ENCODE results near the gene CRIP1. TPM values are rescaled to one million over a fixed set of nuclear protein-coding genes. Genes with fewer than 3 reads are reported as not detected.

The CRIP1 gene
- total RNA-seq, 3 donors from 2014 or later: 24.1 to 32.8 (median 32.8) TPM

DNA sequence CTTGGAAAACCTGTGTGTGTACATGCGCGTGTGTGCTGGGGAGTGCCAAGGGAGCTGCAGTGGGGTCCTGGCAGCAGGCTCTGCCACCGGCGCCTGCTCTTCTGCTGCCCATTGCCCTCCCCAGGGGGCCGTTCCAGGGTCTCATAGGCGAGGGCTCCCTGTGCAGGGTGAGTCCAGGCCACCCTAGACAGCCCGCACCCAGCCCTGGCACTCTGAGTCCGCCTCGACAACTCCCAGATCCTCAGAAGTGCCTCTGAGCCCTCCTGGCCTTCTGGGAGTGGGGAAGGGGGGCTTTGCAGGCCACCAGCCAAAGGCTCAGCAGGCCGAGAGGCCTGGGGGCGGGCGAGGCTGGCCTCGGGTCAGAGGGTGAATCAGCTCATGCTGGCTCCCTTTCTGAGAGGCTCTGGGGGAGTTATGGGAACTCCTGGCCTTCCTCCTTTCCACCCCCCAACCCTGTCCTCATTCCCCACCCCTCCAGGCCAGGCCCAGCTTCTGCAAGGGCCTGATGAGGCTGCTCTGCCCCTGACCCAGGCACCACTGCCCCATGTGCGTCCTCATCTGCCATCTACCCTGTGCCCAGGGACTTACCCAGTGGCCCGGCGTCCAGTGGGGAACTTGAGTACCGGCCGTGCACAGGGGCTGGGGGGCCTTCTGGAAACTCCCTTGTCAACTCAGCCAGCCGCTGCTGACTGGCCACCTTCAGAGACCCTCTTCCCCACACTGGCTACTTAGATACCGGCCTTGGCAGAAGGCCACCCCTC is 2.3 kb downstream of the CRIP1 start:
- Histone ChIP-seq H3K27ac (peak overlapping the region; percentile 99 to 100), H3K36me3 (no peaks in the 10 kb centered on the region), H3K4me3 (peak overlapping the region; percentile 77 to 82 (median 79)), H3K9me3 (no peaks in the 10 kb centered on the region), H3K27me3 (no peaks in the 10 kb centered on the region), H3K4me1 (peaks cover 10 to 21% of the 10 kb centered on the region in 2 donors)
- intact Hi-C loops (cut with DNase I; ENCODE audit: low total_unique reads): no loop called here
- DNase-seq (ENCODE audit: low spot score in 2 of 2): no peak
- TF ChIP-seq POLR2AphosphoS5 (IDR thresholded peaks at IDR 0.05) (no peak), POLR2A (IDR thresholded peaks at IDR 0.05) (no peak)
- TF ChIP-seq, protein P1, sequence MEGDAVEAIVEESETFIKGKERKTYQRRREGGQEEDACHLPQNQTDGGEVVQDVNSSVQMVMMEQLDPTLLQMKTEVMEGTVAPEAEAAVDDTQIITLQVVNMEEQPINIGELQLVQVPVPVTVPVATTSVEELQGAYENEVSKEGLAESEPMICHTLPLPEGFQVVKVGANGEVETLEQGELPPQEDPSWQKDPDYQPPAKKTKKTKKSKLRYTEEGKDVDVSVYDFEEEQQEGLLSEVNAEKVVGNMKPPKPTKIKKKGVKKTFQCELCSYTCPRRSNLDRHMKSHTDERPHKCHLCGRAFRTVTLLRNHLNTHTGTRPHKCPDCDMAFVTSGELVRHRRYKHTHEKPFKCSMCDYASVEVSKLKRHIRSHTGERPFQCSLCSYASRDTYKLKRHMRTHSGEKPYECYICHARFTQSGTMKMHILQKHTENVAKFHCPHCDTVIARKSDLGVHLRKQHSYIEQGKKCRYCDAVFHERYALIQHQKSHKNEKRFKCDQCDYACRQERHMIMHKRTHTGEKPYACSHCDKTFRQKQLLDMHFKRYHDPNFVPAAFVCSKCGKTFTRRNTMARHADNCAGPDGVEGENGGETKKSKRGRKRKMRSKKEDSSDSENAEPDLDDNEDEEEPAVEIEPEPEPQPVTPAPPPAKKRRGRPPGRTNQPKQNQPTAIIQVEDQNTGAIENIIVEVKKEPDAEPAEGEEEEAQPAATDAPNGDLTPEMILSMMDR (IDR thresholded peaks at IDR 0.05): no peak

DNA sequence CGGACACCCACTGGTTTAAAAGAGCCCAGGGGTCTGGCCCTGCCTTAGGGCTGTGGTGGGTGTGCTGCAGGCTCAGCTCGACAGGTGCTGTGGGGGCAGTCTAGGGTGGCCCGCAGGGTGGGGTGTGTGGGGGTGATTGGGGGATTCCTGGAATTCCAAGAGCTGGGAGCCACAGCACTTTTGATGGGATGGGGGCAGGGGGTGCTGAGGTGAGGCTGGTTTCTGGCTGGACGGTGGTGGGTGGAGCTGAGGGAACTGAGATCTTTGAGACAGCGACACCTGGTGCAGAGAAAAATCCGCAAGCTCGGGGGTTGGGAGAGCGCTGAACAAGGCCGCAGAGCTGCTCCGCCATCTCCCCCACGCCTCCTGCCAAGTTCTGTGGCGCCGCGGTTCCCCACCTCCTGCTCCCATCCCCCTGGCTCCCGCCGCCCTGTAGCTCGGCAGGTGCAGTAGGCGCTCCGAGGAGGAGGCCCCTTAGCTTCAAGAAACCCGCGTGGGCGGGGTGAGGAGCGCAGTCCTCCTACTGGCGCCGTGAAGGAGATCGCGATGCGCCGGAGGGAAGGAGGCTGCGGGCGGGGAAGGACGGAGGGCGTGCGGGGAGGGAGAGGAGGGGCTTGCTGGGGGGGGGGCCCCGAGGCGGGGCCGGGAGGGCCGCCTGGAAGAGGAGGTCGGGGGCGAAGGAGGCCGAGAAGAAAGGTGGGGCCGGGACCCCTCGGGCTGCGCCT is 3.0 kb downstream of the CRIP1 start:
- Histone ChIP-seq H3K27me3 (no peaks in the 10 kb centered on the region), H3K9me3 (no peaks in the 10 kb centered on the region), H3K36me3 (no peaks in the 10 kb centered on the region), H3K4me1 (peaks cover 2 to 18% of the 10 kb centered on the region in 2 donors), H3K4me3 (peak overlapping the region; percentile 77 to 82 (median 79)), H3K27ac (peak overlapping the region; percentile 99 to 100)
- intact Hi-C loops (cut with DNase I; ENCODE audit: low total_unique reads): no loop called here
- DNase-seq (ENCODE audit: low spot score in 2 of 2): peak; percentile 89 to 92
- TF ChIP-seq, protein P1 (IDR thresholded peaks at IDR 0.05): peak; percentile 16 to 87 (median 66)
- TF ChIP-seq POLR2AphosphoS5 (IDR thresholded peaks at IDR 0.05) (peak; percentile 21 to 61 (median 50)), POLR2A (IDR thresholded peaks at IDR 0.05) (no peak)

DNA sequence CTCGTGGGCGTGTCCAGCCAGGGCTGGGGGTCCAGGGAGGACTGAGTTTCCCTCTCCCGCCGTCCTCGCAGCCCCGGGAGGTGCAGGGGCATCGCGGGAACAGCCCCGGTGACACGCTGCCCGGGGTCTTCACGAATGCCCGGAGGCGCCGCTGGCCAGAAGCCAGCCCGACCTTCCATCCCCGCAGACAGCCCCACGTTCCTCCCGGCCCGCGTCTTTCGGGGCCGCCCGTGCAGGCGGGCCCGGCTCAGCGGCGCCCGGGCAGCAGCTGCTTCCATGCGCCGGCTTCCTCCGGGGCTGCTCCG is 3.5 kb downstream of the CRIP1 start:
- Histone ChIP-seq H3K36me3 (no peaks in the 10 kb centered on the region), H3K4me1 (peaks cover 0 to 18% of the 10 kb centered on the region in 2 donors), H3K9me3 (no peaks in the 10 kb centered on the region), H3K4me3 (peak overlapping the region; percentile 77 to 82 (median 79)), H3K27me3 (no peaks in the 10 kb centered on the region), H3K27ac (peak overlapping the region; percentile 99 to 100)
- intact Hi-C loops (cut with DNase I; ENCODE audit: low total_unique reads): no loop called here
- TF ChIP-seq POLR2A (IDR thresholded peaks at IDR 0.05) (no peak), POLR2AphosphoS5 (IDR thresholded peaks at IDR 0.05) (no peak)
- TF ChIP-seq, protein P1 (IDR thresholded peaks at IDR 0.05): no peak
- peak in 1 of 2 donors; percentile 47 for DNase-seq (ENCODE audit: low spot score in 2 of 2)

DNA sequence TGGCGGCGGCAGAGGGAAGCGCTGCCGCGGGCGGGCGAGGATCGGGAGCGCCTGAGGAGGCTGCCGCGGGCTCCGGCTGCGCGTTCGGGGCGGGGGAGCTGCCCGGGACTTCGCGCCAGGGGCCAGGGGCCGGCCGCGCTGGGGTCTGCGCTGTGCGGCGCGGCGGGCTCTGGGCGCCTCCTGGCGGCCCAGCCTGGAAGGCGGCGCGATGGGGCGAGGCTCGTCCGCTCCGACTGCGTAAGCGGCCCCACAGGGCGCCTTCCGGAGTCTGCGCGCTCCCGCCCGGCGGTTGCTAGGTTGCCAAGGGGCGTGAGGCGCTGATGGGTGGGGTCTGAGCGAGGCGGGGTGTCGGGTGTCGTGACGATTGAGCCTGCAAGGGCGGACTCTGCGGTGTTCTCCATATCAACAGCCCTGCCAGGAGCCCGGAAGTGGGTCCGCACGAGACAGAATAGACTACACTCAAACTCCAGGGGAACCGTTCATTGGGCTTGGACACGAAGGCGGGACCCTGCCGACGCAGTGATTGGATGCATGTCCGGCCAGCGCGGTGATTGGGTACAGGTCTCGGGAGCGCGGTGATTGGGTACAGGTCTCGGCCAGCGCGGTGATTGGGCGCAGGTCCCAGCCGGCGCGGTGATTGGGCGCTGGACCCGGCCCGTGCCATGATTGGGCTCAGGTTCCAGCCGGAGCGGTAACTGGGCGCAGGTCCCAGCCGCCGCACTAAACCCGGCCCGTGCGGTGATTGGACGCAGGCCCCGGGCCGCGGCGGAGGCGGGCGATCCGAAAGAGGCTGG is 4.1 kb downstream of the CRIP1 start, which contains the start of gene TEDC1:
TEDC1 (plus strand) TSS at position 675 of the 794 bp plus-strand sequence. CDS start 130 bp downstream, outside the sequence.
- Histone ChIP-seq H3K36me3 (no peaks in the 10 kb centered on the region), H3K4me3 (peak within 1 kb of the TSS; percentile 77 to 88 (median 79)), H3K27ac (peak within 1 kb of the TSS; percentile 99 to 100), H3K9me3 (no peaks in the 10 kb centered on the region), H3K27me3 (no peaks in the 10 kb centered on the region), H3K4me1 (peaks cover 0 to 18% of the 10 kb centered on the region in 2 donors)
- intact Hi-C loops (cut with DNase I; ENCODE audit: low total_unique reads): no loop called here
- TF ChIP-seq POLR2A (IDR thresholded peaks at IDR 0.05) (no peak), POLR2AphosphoS5 (IDR thresholded peaks at IDR 0.05) (peak; percentile 69 to 77 (median 76))
- TF ChIP-seq, protein P1 (IDR thresholded peaks at IDR 0.05): peak; percentile 45 to 98 (median 62)
- peak; percentile 100 for DNase-seq (ENCODE audit: low spot score in 2 of 2)

Data from breast epithelium (tissue), 4 donors.